ENCODE data around the gene POLK.

Gene POLK

GRCh38 chr5:75534734-75535133, 23.0 kb downstream of the POLK start:
- Histone ChIP-seq H3K27ac (ENCODE audit: low read depth, low read length) (no peak overlapping the region), H3K36me3 (ENCODE audit: control insufficient read depth, insufficient read depth, low read length) (no peaks in the 10 kb centered on the region)

GRCh38 chr5:75536147-75536546, 24.5 kb downstream of the POLK start:
- Histone ChIP-seq H3K9ac (ENCODE audit: low read length) (no peak overlapping the region), H3K27me3 (ENCODE audit: control insufficient read depth, insufficient read depth, low read length) (no peaks in the 10 kb centered on the region), H3K4me3 (ENCODE audit: low read length) (no peak overlapping the region), H3K36me3 (ENCODE audit: control insufficient read depth, insufficient read depth, low read length) (peaks cover 2% of the 10 kb centered on the region), H3K4me1 (ENCODE audit: control insufficient read depth, insufficient read depth, low read length) (no peaks in the 10 kb centered on the region), H3K27ac (ENCODE audit: low read depth, low read length) (no peak overlapping the region)

More at GRCh38 chr5:75534734-75535133, 23.0 kb downstream of the POLK start:
- Histone ChIP-seq H3K9ac (ENCODE audit: low read length) (no peak overlapping the region), H3K4me1 (ENCODE audit: control insufficient read depth, insufficient read depth, low read length) (no peaks in the 10 kb centered on the region), H3K4me3 (ENCODE audit: low read length) (no peak overlapping the region), H3K27me3 (ENCODE audit: control insufficient read depth, insufficient read depth, low read length) (no peaks in the 10 kb centered on the region)

GRCh38 chr5:75536694-75537360, 25.1 kb downstream of the POLK start:
- no peak overlapping the region for H3K4me3 ChIP-seq (ENCODE audit: low read length)
- peaks cover 2% of the 10 kb centered on the region for H3K36me3 ChIP-seq (ENCODE audit: control insufficient read depth, insufficient read depth, low read length)
- H3K27ac ChIP-seq (ENCODE audit: low read depth, low read length): no peak overlapping the region
- H3K9ac ChIP-seq (ENCODE audit: low read length): no peak overlapping the region
- H3K4me1 ChIP-seq (ENCODE audit: control insufficient read depth, insufficient read depth, low read length): no peaks in the 10 kb centered on the region
- no peaks in the 10 kb centered on the region for H3K27me3 ChIP-seq (ENCODE audit: control insufficient read depth, insufficient read depth, low read length)

GRCh38 chr5:75538211-75538610, 26.5 kb downstream of the POLK start:
- Histone ChIP-seq H3K27ac (ENCODE audit: low read depth, low read length) (no peak overlapping the region), H3K27me3 (ENCODE audit: control insufficient read depth, insufficient read depth, low read length) (no peaks in the 10 kb centered on the region), H3K4me3 (ENCODE audit: low read length) (no peak overlapping the region), H3K36me3 (ENCODE audit: control insufficient read depth, insufficient read depth, low read length) (peaks cover 2% of the 10 kb centered on the region), H3K4me1 (ENCODE audit: control insufficient read depth, insufficient read depth, low read length) (no peaks in the 10 kb centered on the region), H3K9ac (ENCODE audit: low read length) (no peak overlapping the region)

GRCh38 chr5:75545131-75545530, 33.4 kb downstream of the POLK start:
- H3K27me3 ChIP-seq (ENCODE audit: control insufficient read depth, insufficient read depth, low read length): no peaks in the 10 kb centered on the region
- no peak overlapping the region for H3K9ac ChIP-seq (ENCODE audit: low read length)
- no peak overlapping the region for H3K27ac ChIP-seq (ENCODE audit: low read depth, low read length)
- H3K4me1 ChIP-seq (ENCODE audit: control insufficient read depth, insufficient read depth, low read length): no peaks in the 10 kb centered on the region
- H3K4me3 ChIP-seq (ENCODE audit: low read length): no peak overlapping the region
- H3K36me3 ChIP-seq (ENCODE audit: control insufficient read depth, insufficient read depth, low read length): peaks cover 2% of the 10 kb centered on the region

GRCh38 chr5:75546830-75547229, 35.1 kb downstream of the POLK start:
- Histone ChIP-seq H3K9ac (ENCODE audit: low read length) (no peak overlapping the region), H3K4me3 (ENCODE audit: low read length) (no peak overlapping the region), H3K27ac (ENCODE audit: low read depth, low read length) (no peak overlapping the region), H3K4me1 (ENCODE audit: control insufficient read depth, insufficient read depth, low read length) (no peaks in the 10 kb centered on the region), H3K27me3 (ENCODE audit: control insufficient read depth, insufficient read depth, low read length) (no peaks in the 10 kb centered on the region), H3K36me3 (ENCODE audit: control insufficient read depth, insufficient read depth, low read length) (no peaks in the 10 kb centered on the region)

- Histone ChIP-seq H3K4me3 (ENCODE audit: low read length) (no peak overlapping the region), H3K27me3 (ENCODE audit: control insufficient read depth, insufficient read depth, low read length) (no peaks in the 10 kb centered on the region), H3K9ac (ENCODE audit: low read length) (no peak overlapping the region), H3K36me3 (ENCODE audit: control insufficient read depth, insufficient read depth, low read length) (no peaks in the 10 kb centered on the region), H3K4me1 (ENCODE audit: control insufficient read depth, insufficient read depth, low read length) (no peaks in the 10 kb centered on the region), H3K27ac (ENCODE audit: low read depth, low read length) (no peak overlapping the region)
Measured at GRCh38 chr5:75547812-75548211, 36.1 kb downstream of the POLK start.

- H3K36me3 ChIP-seq (ENCODE audit: control insufficient read depth, insufficient read depth, low read length): no peaks in the 10 kb centered on the region
- no peak overlapping the region for H3K27ac ChIP-seq (ENCODE audit: low read depth, low read length)
- H3K4me3 ChIP-seq (ENCODE audit: low read length): no peak overlapping the region
- no peaks in the 10 kb centered on the region for H3K4me1 ChIP-seq (ENCODE audit: control insufficient read depth, insufficient read depth, low read length)
- no peaks in the 10 kb centered on the region for H3K27me3 ChIP-seq (ENCODE audit: control insufficient read depth, insufficient read depth, low read length)
- H3K9ac ChIP-seq (ENCODE audit: low read length): no peak overlapping the region
Measured at GRCh38 chr5:75550597-75550996, 38.9 kb downstream of the POLK start.

GRCh38 chr5:75551471-75551870, 39.8 kb downstream of the POLK start:
- no peaks in the 10 kb centered on the region for H3K27me3 ChIP-seq (ENCODE audit: control insufficient read depth, insufficient read depth, low read length)
- H3K36me3 ChIP-seq (ENCODE audit: control insufficient read depth, insufficient read depth, low read length): no peaks in the 10 kb centered on the region
- H3K4me1 ChIP-seq (ENCODE audit: control insufficient read depth, insufficient read depth, low read length): no peaks in the 10 kb centered on the region
- H3K4me3 ChIP-seq (ENCODE audit: low read length): no peak overlapping the region
- H3K9ac ChIP-seq (ENCODE audit: low read length): no peak overlapping the region
- no peak overlapping the region for H3K27ac ChIP-seq (ENCODE audit: low read depth, low read length)

GRCh38 chr5:75552764-75553163, 41.1 kb downstream of the POLK start:
- Histone ChIP-seq H3K9ac (ENCODE audit: low read length) (no peak overlapping the region), H3K4me1 (ENCODE audit: control insufficient read depth, insufficient read depth, low read length) (no peaks in the 10 kb centered on the region), H3K36me3 (ENCODE audit: control insufficient read depth, insufficient read depth, low read length) (no peaks in the 10 kb centered on the region), H3K4me3 (ENCODE audit: low read length) (no peak overlapping the region), H3K27me3 (ENCODE audit: control insufficient read depth, insufficient read depth, low read length) (no peaks in the 10 kb centered on the region), H3K27ac (ENCODE audit: low read depth, low read length) (no peak overlapping the region)

- no peaks in the 10 kb centered on the region for H3K4me1 ChIP-seq (ENCODE audit: control insufficient read depth, insufficient read depth, low read length)
- no peak overlapping the region for H3K27ac ChIP-seq (ENCODE audit: low read depth, low read length)
- H3K4me3 ChIP-seq (ENCODE audit: low read length): no peak overlapping the region
- no peak overlapping the region for H3K9ac ChIP-seq (ENCODE audit: low read length)
- H3K27me3 ChIP-seq (ENCODE audit: control insufficient read depth, insufficient read depth, low read length): no peaks in the 10 kb centered on the region
- H3K36me3 ChIP-seq (ENCODE audit: control insufficient read depth, insufficient read depth, low read length): no peaks in the 10 kb centered on the region
Measured at GRCh38 chr5:75553358-75553757, 41.7 kb downstream of the POLK start.

GRCh38 chr5:75558221-75558620, 46.5 kb downstream of the POLK start:
- H3K27me3 ChIP-seq (ENCODE audit: control insufficient read depth, insufficient read depth, low read length): no peaks in the 10 kb centered on the region
- H3K36me3 ChIP-seq (ENCODE audit: control insufficient read depth, insufficient read depth, low read length): no peaks in the 10 kb centered on the region
- no peak overlapping the region for H3K4me3 ChIP-seq (ENCODE audit: low read length)
- no peaks in the 10 kb centered on the region for H3K4me1 ChIP-seq (ENCODE audit: control insufficient read depth, insufficient read depth, low read length)
- H3K27ac ChIP-seq (ENCODE audit: low read depth, low read length): no peak overlapping the region
- no peak overlapping the region for H3K9ac ChIP-seq (ENCODE audit: low read length)

GRCh38 chr5:75558981-75559632, 47.4 kb downstream of the POLK start:
- Histone ChIP-seq H3K27ac (ENCODE audit: low read depth, low read length) (no peak overlapping the region), H3K4me1 (ENCODE audit: control insufficient read depth, insufficient read depth, low read length) (no peaks in the 10 kb centered on the region), H3K36me3 (ENCODE audit: control insufficient read depth, insufficient read depth, low read length) (no peaks in the 10 kb centered on the region), H3K4me3 (ENCODE audit: low read length) (no peak overlapping the region), H3K27me3 (ENCODE audit: control insufficient read depth, insufficient read depth, low read length) (no peaks in the 10 kb centered on the region), H3K9ac (ENCODE audit: low read length) (no peak overlapping the region)

All from rectal smooth muscle tissue (tissue), 1 donor.